Measurements from ENCODE around the gene RIPK4.

Gene RIPK4

GRCh38 chr21:41767606-41768436 is 969 bp upstream of the RIPK4 start:
- DNase-seq = no peak

- DNase-seq = no peak
These were observed 624 bp downstream of the RIPK4 start for GRCh38 chr21:41765973-41766882.

- no peak for DNase-seq
These were observed 1.4 kb downstream of the RIPK4 start for GRCh38 chr21:41765420-41765821.

GRCh38 chr21:41764558-41765419 is 2.1 kb downstream of the RIPK4 start:
- DNase-seq = no peak

GRCh38 chr21:41763996-41764395 is 2.9 kb downstream of the RIPK4 start:
- DNase-seq = no peak

- DNase-seq = no peak
These were observed 3.4 kb downstream of the RIPK4 start for GRCh38 chr21:41763398-41763931.

- DNase-seq = no peak
These were observed 4.1 kb downstream of the RIPK4 start for GRCh38 chr21:41762753-41763152.

GRCh38 chr21:41761934-41762635 is 4.8 kb downstream of the RIPK4 start:
- DNase-seq = no peak

GRCh38 chr21:41761211-41761933 is 5.5 kb downstream of the RIPK4 start:
- DNase-seq = no peak

GRCh38 chr21:41760411-41760810 is 6.4 kb downstream of the RIPK4 start:
- no peak for DNase-seq

- DNase-seq = no peak
These were observed 6.9 kb downstream of the RIPK4 start for GRCh38 chr21:41759926-41760325.

GRCh38 chr21:41759214-41759840 is 7.5 kb downstream of the RIPK4 start:
- DNase-seq = no peak

- no peak for DNase-seq
These were observed 8.3 kb downstream of the RIPK4 start for GRCh38 chr21:41758550-41758949.

GRCh38 chr21:41755934-41756773 is 10.7 kb downstream of the RIPK4 start:
- no peak for DNase-seq

- DNase-seq = no peak
These were observed 11.5 kb downstream of the RIPK4 start for GRCh38 chr21:41755258-41755933.

GRCh38 chr21:41754479-41754891 is 12.4 kb downstream of the RIPK4 start:
- DNase-seq = no peak

GRCh38 chr21:41753006-41753898 is 13.6 kb downstream of the RIPK4 start:
- DNase-seq = no peak

GRCh38 chr21:41752231-41752681 is 14.6 kb downstream of the RIPK4 start:
- no peak for DNase-seq

All from midbrain (tissue), 1 donor.